Embryonic facial prominence (tissue), 1 donor: ENCODE measurements around the gene PSMA6.
"Not testable (repeated sequence)": the region's sequence is repeated elsewhere in the genome, so short reads cannot be mapped to it uniquely, and the experiment has no call there.

ENCODE experiments used
- DNase-seq: peaks from one replicate; pipeline ENCODE4 v3.0.0-alpha.2; 2016; ENCODE audit errors: extremely low spot score

Gene PSMA6

GRCh38 chr14:35344107-35344807 lies 52.1 kb downstream of the PSMA6 start:
- DNase-seq: no peak

- no peak for DNase-seq
These were observed 54.6 kb downstream of the PSMA6 start for GRCh38 chr14:35346738-35347322.

- DNase-seq: no peak
These were observed 55.3 kb downstream of the PSMA6 start for GRCh38 chr14:35347323-35348043.

- not testable (repeated sequence) for DNase-seq
These were observed 55.8 kb downstream of the PSMA6 start for GRCh38 chr14:35348044-35348380.

GRCh38 chr14:35349496-35350365 lies 57.5 kb downstream of the PSMA6 start:
- no peak for DNase-seq

- no peak for DNase-seq
These were observed 59.3 kb downstream of the PSMA6 start for GRCh38 chr14:35351497-35351896.

- no peak for DNase-seq
These were observed 59.7 kb downstream of the PSMA6 start for GRCh38 chr14:35351897-35352273.

GRCh38 chr14:35352274-35353233 lies 60.4 kb downstream of the PSMA6 start:
- DNase-seq: no peak

GRCh38 chr14:35353409-35354172 lies 61.4 kb downstream of the PSMA6 start:
- DNase-seq: no peak

- DNase-seq: not testable (repeated sequence)
These were observed 63.1 kb downstream of the PSMA6 start for GRCh38 chr14:35355235-35355634.

- no peak for DNase-seq
These were observed 64.0 kb downstream of the PSMA6 start for GRCh38 chr14:35355981-35356841.

GRCh38 chr14:35359655-35360054 lies 67.5 kb downstream of the PSMA6 start:
- DNase-seq: not testable (repeated sequence)

- DNase-seq: no peak
These were observed 68.9 kb downstream of the PSMA6 start for GRCh38 chr14:35361141-35361480.

- no peak for DNase-seq
These were observed 70.3 kb downstream of the PSMA6 start for GRCh38 chr14:35362450-35362849.

- DNase-seq: no peak
These were observed 70.8 kb downstream of the PSMA6 start for GRCh38 chr14:35362911-35363374.

- no peak for DNase-seq
These were observed 73.2 kb downstream of the PSMA6 start for GRCh38 chr14:35365130-35366055.

GRCh38 chr14:35366056-35366451 lies 73.9 kb downstream of the PSMA6 start:
- DNase-seq: no peak

GRCh38 chr14:35366521-35366976 lies 74.4 kb downstream of the PSMA6 start:
- DNase-seq: no peak
